ENCODE data around the gene SYNGR1.

DNA sequence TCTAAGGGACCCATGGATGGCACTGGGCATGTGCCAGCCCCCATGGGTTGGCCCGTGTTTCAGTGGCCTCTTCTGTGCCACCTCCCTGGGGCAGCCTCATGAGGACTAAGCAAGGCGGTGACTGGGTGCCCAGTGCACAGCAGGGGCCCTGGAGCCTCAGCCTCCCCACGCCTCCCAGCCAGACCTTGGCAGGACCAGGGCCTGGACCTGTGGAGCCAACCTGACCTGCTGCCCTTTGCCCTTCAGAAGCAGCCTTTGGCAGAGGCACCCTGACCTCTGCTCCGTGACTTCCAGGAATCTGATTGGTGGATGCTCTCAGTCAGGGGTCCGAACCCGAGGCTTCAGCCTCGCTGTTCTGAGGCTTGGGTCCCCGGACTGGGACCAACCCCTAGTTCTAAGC lies 25.0 kb downstream of the SYNGR1 start:
- TF ChIP-seq CTCF (IDR thresholded peaks at IDR 0.05) (no peak), POLR2A (IDR thresholded peaks at IDR 0.05) (no peak)
